ENCODE measurements around the gene BTF3. TPM values are rescaled to one million over a fixed set of nuclear protein-coding genes. Genes with fewer than 3 reads are reported as not detected.
"Not testable (repeated sequence)": the region's sequence is repeated elsewhere in the genome, so short reads cannot be mapped to it uniquely, and the experiment has no call there.

BTF3 gene
- total RNA-seq, 1 donor from 2014 or later: 384 TPM

- H3K4me3 Mint-ChIP-seq (ENCODE audit: unreplicated experiment): no peak overlapping the region
- no peak for DNase-seq (ENCODE audit: low spot score)
- H3K9me3 Mint-ChIP-seq (ENCODE audit: low read depth): no peaks in the 10 kb centered on the region
- H3K4me1 Mint-ChIP-seq (ENCODE audit: low read depth): peaks cover 15% of the 10 kb centered on the region
- H3K36me3 Mint-ChIP-seq (ENCODE audit: low read depth): no peaks in the 10 kb centered on the region
- peak overlapping the region; percentile 37 for H3K27ac Mint-ChIP-seq (ENCODE audit: unreplicated experiment)
- H3K27me3 Mint-ChIP-seq (ENCODE audit: low read depth): peaks cover 6% of the 10 kb centered on the region
- no peak for TF ChIP-seq CTCF (IDR thresholded peaks at IDR 0.05)
Observed at GRCh38 chr5:73460133-73460532, 38.1 kb upstream of the BTF3 start.

GRCh38 chr5:73464016-73464745 lies 34.1 kb upstream of the BTF3 start:
- Mint-ChIP-seq H3K27ac (ENCODE audit: unreplicated experiment) (no peak overlapping the region), H3K4me3 (ENCODE audit: unreplicated experiment) (no peak overlapping the region), H3K9me3 (ENCODE audit: low read depth) (no peaks in the 10 kb centered on the region), H3K36me3 (ENCODE audit: low read depth) (no peaks in the 10 kb centered on the region), H3K27me3 (ENCODE audit: low read depth) (peaks cover 6% of the 10 kb centered on the region), H3K4me1 (ENCODE audit: low read depth) (peaks cover 15% of the 10 kb centered on the region)
- no peak for DNase-seq (ENCODE audit: low spot score)
- TF ChIP-seq CTCF (IDR thresholded peaks at IDR 0.05): no peak

GRCh38 chr5:73468638-73469037 lies 29.6 kb upstream of the BTF3 start:
- H3K36me3 Mint-ChIP-seq (ENCODE audit: low read depth); H3K27ac Mint-ChIP-seq (ENCODE audit: unreplicated experiment); H3K27me3 Mint-ChIP-seq (ENCODE audit: low read depth); DNase-seq (ENCODE audit: low spot score); H3K9me3 Mint-ChIP-seq (ENCODE audit: low read depth); H3K4me3 Mint-ChIP-seq (ENCODE audit: unreplicated experiment): not testable (repeated sequence)
- peaks cover 10% of the 10 kb centered on the region for H3K4me1 Mint-ChIP-seq (ENCODE audit: low read depth)

GRCh38 chr5:73469878-73470277 lies 28.4 kb upstream of the BTF3 start:
- Mint-ChIP-seq H3K4me3 (ENCODE audit: unreplicated experiment) (no peak overlapping the region), H3K27ac (ENCODE audit: unreplicated experiment) (no peak overlapping the region), H3K4me1 (ENCODE audit: low read depth) (peaks cover 10% of the 10 kb centered on the region), H3K36me3 (ENCODE audit: low read depth) (no peaks in the 10 kb centered on the region), H3K9me3 (ENCODE audit: low read depth) (no peaks in the 10 kb centered on the region), H3K27me3 (ENCODE audit: low read depth) (peaks cover 3% of the 10 kb centered on the region)
- TF ChIP-seq CTCF (IDR thresholded peaks at IDR 0.05): no peak
- no peak for DNase-seq (ENCODE audit: low spot score)

- peaks cover 10% of the 10 kb centered on the region for H3K4me1 Mint-ChIP-seq (ENCODE audit: low read depth)
- H3K27ac Mint-ChIP-seq (ENCODE audit: unreplicated experiment): no peak overlapping the region
- peaks cover 4% of the 10 kb centered on the region for H3K27me3 Mint-ChIP-seq (ENCODE audit: low read depth)
- no peaks in the 10 kb centered on the region for H3K36me3 Mint-ChIP-seq (ENCODE audit: low read depth)
- H3K9me3 Mint-ChIP-seq (ENCODE audit: low read depth): no peaks in the 10 kb centered on the region
- no peak overlapping the region for H3K4me3 Mint-ChIP-seq (ENCODE audit: unreplicated experiment)
- TF ChIP-seq CTCF (IDR thresholded peaks at IDR 0.05): no peak
- no peak for DNase-seq (ENCODE audit: low spot score)
Observed at GRCh38 chr5:73471654-73472053, 26.6 kb upstream of the BTF3 start.

GRCh38 chr5:73472116-73472515 lies 26.1 kb upstream of the BTF3 start:
- Mint-ChIP-seq H3K9me3 (ENCODE audit: low read depth) (no peaks in the 10 kb centered on the region), H3K4me1 (ENCODE audit: low read depth) (peaks cover 10% of the 10 kb centered on the region), H3K27me3 (ENCODE audit: low read depth) (peaks cover 4% of the 10 kb centered on the region), H3K27ac (ENCODE audit: unreplicated experiment) (no peak overlapping the region), H3K36me3 (ENCODE audit: low read depth) (no peaks in the 10 kb centered on the region), H3K4me3 (ENCODE audit: unreplicated experiment) (no peak overlapping the region)
- no peak for TF ChIP-seq CTCF (IDR thresholded peaks at IDR 0.05)
- DNase-seq (ENCODE audit: low spot score): no peak
